ENCODE data around the gene DNAH9.

Gene DNAH9

DNA sequence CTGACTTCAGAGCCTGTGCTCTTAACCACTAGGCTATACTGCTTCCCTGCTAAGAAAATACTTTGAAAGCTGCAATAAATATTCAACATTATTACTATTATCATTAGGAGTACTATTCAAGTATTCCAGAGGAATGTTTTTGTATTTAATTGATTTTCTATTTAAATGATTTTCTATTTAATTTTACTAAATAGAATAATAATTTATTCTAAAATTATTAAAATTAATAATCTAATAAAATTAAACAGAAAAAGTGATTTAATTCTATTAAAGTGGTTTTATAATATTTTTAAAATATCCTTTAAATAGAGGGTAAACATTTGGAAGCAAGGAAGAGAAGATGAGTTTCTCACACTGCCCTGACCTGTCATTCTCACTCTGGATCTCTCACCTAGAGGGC, 173.8 kb downstream of the DNAH9 start:
- no peak for DNase-seq

DNA sequence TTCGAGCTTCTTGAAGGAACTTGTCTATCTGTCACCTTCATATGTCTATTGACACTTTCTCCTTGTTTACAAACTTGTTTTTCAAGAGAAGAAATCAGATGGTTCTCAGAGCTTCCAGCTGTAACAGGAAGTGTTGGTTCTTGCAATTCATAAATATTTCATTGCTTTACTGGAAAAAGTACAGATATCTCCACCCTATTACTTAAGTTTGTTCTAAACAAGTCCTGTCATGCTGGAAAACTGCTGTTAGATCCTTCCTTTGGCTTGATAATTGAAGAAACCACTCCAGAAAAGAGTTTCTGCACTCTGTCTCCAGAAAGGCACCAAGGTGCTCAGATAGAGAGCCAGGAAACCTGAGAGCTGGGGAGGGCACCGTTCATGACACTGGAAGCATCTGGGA, 181.6 kb downstream of the DNAH9 start:
- no peak for DNase-seq

DNA sequence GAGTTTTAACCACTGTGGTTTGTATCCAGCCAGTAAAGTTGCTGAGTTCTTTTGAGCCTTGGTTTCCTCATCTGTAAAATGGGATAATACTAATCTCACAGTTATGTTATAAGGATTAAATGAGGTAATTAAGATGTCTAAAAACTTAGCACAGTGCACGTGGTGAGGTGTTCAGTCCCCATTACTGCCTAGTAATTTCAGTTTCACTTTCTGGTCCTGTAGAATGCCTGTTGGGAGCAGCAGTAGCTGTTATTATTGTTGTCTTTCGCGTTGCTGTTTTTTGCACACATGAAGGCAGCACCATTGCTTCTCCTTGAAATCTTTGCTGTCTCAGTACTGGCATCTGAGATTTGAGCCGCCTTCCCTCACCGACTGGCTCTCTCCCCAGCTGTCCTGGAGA, 182.4 kb downstream of the DNAH9 start:
- DNase-seq, result no peak

DNA sequence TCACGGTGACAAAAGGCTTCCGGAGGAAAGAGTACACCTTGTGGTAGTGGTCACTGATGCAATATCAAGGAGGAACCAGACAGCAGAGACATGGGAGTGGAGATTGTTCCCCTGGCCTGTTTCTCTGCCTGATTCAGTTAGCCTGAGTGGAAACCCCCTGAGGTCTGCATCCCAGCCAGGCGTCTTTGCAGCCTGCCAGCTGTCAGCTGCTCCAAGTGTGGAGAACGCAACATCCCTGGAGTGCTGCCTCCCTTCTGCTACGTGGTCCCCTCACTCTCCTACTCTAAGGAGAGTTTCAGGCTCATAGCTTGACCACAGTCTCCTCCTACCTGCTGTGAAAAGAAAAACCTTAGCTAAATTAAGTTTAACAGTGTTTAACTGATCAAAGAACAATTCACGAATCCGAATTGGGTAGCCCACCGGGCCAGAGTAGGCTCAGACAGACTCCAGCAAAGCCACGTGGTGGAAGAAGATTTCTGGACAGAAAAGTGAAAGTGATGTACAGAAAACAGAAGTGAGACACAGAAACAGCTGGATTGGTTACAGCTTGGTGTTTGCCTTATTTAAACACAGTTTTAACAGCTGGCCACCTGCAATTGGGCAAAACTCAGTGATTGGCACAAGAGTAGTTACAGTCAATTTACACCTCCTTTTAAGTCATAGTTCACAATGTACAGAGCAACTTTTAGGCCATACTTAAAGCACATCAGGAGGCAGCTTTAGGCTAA, 188.6 kb downstream of the DNAH9 start:
- no peak for DNase-seq

DNA sequence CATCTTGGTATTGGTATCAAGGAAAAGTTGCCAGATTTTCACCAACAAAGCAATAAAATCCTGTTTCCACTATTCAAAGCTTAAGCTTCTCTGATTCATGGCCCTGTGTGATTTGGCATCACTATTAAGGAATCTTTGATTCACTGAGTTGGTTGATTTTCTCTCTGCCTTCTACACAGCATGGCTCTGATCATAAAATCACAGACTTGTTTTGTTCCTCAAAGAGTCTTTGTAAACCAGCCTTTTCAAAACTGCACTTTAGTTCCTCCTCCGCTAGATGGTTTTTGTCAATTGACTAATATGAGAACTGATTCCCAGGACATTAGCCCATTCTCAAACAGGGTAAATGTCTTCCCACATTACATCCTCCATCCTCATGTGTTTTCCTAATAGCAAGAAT, 197.6 kb downstream of the DNAH9 start:
- no peak for DNase-seq

DNA sequence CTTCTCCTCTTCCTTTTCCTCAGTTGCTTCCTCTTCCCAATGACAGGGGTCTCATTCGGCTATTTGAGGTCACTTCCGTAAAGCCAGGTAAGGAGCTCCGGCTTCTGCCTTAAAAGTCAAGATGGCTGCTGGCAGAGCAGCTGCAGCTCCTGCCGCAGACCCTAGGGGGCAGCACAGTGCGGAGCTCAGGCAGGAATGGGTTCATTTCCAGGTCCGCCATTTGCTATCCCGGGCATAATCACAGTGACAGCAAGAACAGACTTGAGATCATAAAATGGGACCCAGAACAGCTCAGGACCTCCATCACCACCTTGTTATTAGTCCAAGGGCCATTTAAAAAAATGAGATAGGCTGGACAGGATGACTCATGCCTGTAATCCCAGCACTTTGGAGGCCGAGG, 199.5 kb downstream of the DNAH9 start:
- no peak for DNase-seq

DNA sequence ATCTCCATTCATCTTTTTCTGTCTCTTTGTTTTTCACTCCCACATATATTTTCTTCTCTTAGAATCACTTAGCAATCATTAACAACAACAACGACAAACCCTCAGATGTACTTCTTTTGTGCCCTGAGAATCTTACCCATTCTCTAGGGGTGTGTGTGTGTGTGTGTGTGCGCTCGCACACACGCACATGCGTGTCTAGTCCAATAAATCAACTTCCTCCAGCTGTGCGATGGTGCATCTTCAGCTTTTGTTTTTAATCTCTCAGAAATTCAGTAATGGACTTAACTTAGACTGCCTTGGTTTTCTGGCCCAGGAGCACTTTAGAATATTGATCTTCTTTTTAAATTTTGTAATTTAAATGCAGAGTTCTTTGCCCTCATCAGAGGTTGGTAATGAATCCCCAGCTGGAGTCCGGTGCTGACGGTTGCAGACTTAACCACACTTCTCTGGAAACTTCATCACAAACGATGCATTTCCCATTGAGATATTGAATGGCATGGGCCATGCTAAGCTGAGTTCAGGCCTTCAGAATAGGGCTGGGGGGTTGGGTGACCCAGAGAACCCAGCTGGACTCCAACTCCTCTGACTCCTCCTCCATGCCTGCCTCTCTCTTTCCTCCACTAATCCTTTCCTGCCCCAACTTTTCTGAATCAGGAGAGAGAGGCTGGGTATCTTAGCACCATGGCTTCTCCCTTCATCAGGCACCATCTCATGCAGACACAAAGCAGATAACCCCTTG, 205.1 kb downstream of the DNAH9 start:
- no peak for DNase-seq

DNA sequence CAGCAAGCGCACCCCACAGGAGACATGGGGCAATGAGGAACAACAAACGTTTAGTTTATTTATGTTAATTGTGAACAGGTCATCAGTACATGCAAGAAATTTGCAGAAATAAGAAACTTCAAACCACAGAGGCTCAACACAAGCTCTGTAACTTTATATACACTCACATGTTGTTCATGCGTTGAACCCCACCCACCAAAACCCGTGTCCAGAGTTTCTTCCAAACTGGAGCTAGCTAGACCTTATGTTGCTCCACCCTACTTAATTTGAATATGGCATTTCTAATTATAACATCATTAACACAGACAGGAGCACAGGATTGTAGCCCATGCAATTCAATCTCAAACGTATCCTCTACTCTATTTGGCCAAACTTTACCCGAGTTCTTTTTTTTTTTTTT, 206.9 kb downstream of the DNAH9 start:
- no peak for DNase-seq

DNA sequence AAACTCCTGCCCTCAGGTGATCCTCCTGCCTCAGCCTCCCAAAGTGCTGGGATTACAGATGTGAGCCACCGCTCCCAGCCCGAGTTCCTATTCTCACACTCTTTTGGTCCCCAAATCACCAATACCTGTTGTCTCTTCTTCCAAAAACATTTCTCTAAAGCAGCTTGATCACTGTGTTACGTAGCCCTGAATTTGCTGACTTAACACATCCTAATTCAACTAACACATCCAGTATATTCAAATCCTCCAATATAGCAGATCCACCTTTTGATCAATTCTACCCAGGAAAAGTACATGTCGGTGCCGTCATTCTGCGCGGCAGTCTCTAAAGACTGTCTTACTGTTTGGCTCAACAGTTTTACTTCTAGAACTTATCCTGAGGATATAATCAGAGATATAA, 207.7 kb downstream of the DNAH9 start:
- DNase-seq, result no peak

DNA sequence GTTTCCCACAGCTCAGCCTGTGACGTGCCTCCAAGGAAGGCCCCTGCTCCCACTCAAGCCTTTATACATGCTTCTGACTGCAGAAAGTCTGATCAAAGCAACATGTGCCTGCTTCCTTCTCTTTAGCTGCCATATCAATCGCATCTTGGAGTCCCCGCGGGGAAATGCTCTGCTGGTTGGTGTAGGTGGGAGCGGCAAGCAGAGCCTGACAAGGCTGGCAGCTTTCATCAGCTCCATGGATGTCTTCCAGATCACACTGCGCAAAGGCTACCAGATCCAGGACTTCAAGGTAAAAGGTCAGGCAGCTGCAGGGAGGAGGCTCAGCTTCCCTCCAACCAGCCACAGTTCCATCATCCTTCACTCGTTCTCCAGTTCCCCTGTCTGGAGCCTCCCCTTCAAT, 209.3 kb downstream of the DNAH9 start:
- no peak for DNase-seq

DNA sequence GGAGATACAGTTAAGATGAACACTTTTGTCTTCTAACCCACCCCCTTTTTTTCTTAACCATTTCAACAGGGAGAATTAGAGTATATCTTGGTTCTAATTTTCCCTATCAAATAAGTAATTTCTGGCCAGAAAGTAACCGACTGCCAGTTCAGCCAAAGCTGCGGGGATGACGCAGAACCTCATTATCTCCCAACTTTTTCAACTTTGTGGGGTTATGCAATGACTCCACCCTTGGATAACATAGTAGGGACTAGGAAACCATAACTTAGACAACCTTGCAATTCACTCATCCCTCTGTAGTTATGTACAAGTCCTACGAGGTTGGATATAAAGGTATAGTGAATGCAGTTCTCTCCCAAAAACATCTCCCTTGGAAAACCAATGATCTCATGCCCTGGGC, 215.0 kb downstream of the DNAH9 start:
- no peak for DNase-seq

DNA sequence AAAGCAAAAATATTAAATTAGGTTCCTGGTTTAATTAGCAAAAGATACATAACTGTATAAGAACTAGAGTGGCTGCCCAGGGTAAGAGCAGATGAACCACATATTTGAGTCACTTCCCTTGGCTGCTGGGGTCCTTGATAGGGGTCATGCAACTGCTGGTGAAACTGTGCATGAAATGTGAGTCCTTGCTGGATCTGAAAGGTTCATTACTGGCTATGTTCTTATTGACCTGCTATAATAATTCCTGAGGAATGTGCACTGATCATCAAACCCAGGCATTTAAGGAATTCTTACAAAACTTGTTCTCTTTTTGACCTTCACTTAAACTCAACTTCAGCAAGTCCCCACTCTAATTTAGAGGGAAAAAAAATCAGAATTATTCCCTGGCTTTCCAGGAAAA, 215.6 kb downstream of the DNAH9 start:
- no peak for DNase-seq

DNA sequence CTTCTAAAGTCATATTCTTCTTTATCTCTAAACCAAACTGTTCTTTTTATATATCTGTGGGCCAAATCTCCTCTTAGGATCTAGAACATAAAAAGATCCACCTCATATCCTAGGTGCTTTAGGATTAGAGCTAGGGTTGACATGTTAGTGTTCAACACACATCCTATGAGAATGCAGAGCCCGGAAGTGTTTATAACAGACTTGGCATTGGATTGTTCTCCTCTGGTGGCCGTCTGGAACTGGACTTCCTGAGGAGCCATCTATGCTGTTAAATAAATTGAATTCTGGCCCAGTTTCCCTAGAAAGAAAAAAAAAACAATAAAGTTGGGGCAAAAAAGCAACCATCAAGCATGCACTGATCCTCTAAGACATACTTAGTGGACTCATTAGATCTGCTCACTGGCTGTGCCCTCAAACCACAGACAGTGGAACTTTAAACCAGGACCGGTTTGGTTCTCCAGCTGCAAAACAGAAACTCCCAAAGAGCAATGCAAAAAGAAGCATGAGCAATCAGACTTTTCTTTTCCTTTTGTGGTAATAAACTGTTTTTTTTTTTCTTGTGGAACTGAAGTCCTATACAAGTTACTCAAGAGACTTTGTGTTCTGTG, 216.5 kb downstream of the DNAH9 start:
- DNase-seq, result no peak

DNA sequence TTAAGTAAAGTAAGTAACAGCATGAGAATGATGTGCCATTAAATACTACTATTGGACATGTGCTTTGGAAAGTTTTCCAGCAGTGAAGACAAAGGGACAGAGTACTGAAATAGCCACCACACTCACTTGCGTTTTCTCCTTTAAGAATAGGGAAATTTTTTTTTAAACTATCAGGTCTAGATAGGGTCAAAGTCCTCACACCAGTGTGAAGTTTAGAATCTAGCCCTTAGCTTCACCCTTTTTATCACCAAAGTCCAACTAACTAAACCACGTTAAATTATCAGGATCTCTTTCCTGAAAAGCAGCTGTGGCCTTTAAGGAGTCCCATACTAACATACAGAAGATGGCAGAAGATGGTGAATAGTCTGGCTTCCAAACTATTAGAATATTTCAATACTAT, 218.1 kb downstream of the DNAH9 start:
- DNase-seq, result no peak

DNA sequence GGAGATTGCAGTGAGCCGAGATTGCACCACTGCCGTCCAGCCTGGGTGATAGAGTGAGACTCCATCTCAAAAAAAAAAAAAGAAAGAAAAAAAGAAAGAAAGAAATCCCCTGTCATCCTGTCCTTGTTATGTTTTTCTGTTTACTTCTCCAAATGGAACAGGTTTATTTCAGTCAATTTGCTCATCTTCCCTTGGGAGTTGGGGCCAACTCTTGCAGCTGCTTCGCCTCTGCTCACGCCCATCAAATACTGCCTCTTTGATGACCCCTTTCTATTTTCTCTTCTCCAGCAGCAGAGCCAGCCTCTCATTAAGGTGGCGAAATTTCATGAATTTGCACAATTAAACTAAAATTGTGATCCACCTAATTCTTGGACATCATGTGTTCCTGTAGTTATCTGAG, 225.6 kb downstream of the DNAH9 start:
- DNase-seq, result no peak

DNA sequence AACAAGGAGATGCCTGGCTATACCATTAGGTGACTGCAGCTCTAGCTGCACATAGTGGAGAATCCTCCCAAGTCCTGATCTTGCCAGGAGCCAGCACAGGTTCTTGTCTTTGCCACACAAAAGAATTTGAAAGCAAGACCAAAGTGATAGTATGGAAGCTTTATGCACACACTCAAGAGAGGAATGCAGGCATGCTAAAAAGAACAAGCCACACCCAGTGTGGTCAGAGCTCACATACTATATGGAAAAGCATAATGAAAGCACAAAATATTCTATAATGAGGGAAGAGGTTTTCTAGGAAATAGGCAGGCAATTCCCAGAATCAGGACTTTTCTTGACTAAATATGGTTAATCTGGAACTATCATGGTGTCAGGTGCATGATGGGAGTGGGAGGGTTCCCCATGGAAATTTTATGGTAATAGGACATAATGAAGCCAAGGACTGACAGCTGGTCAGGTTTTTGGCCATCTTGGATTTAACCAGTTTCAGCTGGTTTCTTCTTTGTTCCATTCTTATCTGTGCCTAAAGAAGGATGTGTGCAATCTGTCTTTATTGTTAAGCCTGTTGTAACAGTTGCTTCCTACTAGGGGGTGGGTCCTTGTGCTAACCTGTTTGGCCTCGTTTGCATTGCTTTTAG, 227.4 kb downstream of the DNAH9 start:
- no peak for DNase-seq

DNA sequence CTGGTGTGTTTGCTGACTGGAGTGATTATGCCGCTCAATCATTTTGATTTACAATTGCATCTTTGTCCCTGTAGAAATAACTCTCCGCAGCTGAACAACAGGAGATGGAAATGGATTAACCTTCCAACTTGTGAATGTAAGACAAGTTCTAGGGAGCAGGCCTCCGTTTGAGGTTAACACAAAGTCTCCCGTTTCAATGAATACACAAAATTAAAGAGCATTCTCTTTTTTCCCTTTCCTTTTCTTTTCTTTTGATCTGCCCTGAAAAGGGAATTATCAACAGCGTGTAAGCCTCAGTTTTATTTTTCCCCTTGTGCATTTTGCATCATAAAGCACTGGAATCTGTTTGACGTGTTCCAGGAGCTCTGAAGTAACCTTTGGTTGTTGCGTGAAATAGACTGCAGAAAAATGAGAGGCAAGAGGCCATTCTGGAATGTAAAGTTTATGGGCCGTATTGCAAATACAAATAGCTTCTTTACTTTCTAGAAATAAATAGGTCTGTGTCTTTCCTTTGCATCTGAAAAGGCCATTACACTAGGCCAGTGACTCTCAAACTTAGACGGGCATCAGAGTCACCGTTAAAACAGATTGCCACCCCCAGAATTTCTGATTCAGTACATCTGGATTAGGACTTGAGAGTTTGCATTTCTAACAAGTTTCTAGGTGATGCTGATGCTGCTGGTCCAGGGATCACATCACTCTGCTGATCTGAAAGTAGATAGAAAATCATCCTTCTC, 234.3 kb downstream of the DNAH9 start:
- DNase-seq, result no peak

DNA sequence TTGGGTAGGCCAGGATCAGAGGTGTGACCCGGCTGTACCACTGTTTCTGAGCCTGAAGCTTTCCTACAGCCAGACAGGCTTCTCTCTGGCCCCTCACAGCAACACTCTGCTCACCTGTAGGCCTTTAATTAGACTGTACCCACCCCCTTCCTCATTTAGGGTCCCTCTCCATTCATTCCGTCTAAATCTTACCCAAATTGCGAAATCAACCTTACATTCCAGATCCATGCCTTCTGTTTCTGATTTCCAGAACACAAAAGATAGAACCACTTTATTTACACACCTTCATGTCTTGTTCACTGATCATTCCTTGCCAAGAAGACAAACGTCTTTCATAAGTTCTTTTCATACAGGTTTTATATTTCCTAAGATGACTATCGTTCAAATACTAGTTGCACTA, 238.2 kb downstream of the DNAH9 start:
- DNase-seq, result no peak

DNA sequence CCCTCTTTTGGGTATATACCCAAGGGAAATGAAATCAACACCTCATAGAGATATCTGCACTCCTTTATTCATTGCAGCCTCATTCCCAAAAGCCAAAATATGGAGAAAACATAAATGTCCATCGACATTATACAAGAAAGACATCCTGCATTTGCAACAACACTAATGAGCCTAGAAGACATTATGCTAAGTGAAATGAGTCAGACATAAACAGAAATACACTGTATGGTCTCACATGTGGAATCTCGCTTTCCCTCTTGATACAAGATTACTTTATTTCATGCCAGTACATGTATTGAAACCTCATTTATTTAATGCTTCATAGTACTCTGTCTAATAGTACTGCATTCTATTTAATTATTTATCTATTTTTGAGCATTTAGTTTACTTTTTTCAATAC, 241.8 kb downstream of the DNAH9 start:
- no peak for DNase-seq

DNA sequence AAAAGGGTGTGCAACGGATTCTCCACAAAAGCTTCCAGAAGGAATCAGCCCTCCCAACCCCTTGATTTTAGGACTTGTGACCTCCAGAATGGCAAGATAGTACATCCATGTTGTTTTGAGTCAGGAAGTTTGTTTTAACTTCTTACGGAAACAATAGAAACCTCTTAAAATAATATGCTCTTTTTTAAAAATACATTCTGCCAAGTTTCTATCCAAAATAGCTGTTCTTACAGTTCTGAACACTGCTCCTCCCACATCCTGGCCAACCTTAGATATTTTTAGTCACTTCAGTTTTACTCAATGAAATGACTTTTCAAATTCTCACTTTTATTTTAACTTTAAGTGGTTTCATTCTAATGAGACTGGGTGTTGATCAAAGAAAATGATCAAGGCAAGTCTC, 242.6 kb downstream of the DNAH9 start:
- no peak for DNase-seq

DNA sequence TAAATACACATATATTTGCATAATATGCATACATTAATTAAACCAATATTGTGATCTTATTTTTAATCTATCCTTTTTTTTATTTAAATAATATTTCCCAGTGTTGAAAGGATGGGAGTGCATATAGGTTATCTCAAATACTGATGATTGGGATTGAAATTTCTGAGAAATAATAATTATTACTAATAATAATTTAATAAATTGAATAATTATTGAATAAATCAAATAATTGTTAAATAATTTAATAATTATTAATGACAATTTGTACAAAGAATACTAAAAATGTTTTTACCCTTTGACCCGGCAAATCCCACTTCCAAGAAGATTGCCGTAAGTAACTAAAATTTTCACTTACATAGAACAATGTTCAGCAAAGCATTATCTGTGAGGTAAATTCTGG, 250.1 kb downstream of the DNAH9 start:
- no peak for DNase-seq

DNA sequence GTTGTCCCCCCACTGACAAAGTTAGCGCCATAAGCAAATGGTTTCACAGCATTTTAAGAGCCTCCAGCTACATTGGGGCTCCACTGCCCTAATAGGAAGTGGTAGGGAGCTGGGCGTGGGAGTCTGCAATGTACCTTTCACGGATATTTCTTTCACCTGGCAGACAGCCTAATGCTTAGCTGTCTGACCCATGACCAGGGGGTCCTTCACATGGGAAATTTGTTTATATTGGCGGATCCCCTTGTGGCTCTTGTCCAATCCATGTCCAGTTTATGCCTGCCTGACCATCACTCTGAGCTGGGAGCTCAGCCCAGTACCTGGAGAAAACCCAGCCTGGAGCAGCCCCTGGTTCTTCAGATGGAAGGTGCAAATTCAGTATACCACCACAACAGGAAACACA, 254.0 kb downstream of the DNAH9 start:
- DNase-seq, result no peak

DNA sequence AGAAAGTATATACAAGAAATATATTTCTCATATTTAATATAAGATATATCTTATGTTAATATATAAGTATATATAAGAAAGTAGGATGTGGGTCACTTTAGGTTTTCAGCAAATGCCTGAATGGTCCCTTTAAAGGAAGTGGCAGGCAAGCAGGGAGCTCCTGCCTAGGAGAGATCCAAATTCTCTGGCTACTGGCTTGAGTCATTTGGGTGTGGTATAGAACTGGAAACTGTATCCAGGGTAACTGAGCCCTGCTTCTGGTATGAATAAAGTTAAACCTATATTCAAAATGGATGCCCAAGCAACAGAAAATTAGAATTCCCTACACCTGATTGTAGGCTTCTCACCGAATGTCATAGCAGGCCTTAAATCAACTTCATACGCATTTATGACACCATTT, 254.6 kb downstream of the DNAH9 start:
- DNase-seq, result no peak

Data from activated effector memory CD4-positive, alpha-beta T cell treated with Interleukin-2 at 50 U/mL for 16 hours (primary cell).